Memory B cell (primary cell): Measurements from ENCODE around the gene PLS3.

ENCODE experiments used
- ATAC-seq: fragments of 150-1000 bp; cut with Tn5 transposase; 2 replicates; pipeline ENCODE4 v1.10.0; 2021; ENCODE audit warnings: low read depth, mild to moderate bottlenecking, moderate library complexity
- DNase-seq, 2 donors: peaks; one replicate each; pipeline ENCODE4 v3.0.0; 2022; ENCODE audit warnings: low spot score in 2 of 2
- H3K27ac Mint-ChIP-seq: one replicate; pipeline ENCODE4 v1.8.0; 2022; ENCODE audit warnings: mild to moderate bottlenecking, moderate library complexity, mixed read lengths
- H3K27me3 Mint-ChIP-seq: one replicate; pipeline ENCODE4 v1.8.0; 2022; ENCODE audit warnings: mixed read lengths
- H3K36me3 Mint-ChIP-seq: one replicate; pipeline ENCODE4 v1.8.0; 2022; ENCODE audit warnings: mild to moderate bottlenecking, mixed read lengths
- H3K4me1 Mint-ChIP-seq: one replicate; pipeline ENCODE4 v1.8.0; 2022; ENCODE audit warnings: mixed read lengths
- H3K4me3 Mint-ChIP-seq: one replicate; pipeline ENCODE4 v1.8.0; 2022; ENCODE audit warnings: mild to moderate bottlenecking, moderate library complexity, mixed read lengths
- H3K9me3 Mint-ChIP-seq: one replicate; pipeline ENCODE4 v1.8.0; 2022; ENCODE audit warnings: mixed read lengths

The PLS3 gene

GRCh38 chrX:115582616-115583495 is 21.9 kb downstream of the PLS3 start:
- no peak for ATAC-seq
- H3K4me1 Mint-ChIP-seq: no peaks in the 10 kb centered on the region
- H3K27ac Mint-ChIP-seq: no peak overlapping the region
- no peaks in the 10 kb centered on the region for H3K9me3 Mint-ChIP-seq
- no peak overlapping the region for H3K4me3 Mint-ChIP-seq
- H3K36me3 Mint-ChIP-seq: no peaks in the 10 kb centered on the region
- no peak for DNase-seq
- no peaks in the 10 kb centered on the region for H3K27me3 Mint-ChIP-seq

- Mint-ChIP-seq H3K4me1 (no peaks in the 10 kb centered on the region), H3K27ac (no peak overlapping the region), H3K9me3 (no peaks in the 10 kb centered on the region), H3K36me3 (no peaks in the 10 kb centered on the region), H3K27me3 (no peaks in the 10 kb centered on the region), H3K4me3 (no peak overlapping the region)
- ATAC-seq (no peak), DNase-seq (no peak)
These were observed 22.6 kb downstream of the PLS3 start for GRCh38 chrX:115583496-115584004.

GRCh38 chrX:115584696-115585095 is 23.7 kb downstream of the PLS3 start:
- Mint-ChIP-seq H3K4me1 (no peaks in the 10 kb centered on the region), H3K27me3 (no peaks in the 10 kb centered on the region), H3K4me3 (no peak overlapping the region), H3K27ac (no peak overlapping the region), H3K9me3 (no peaks in the 10 kb centered on the region), H3K36me3 (no peaks in the 10 kb centered on the region)
- ATAC-seq (no peak), DNase-seq (no peak)

DNA sequence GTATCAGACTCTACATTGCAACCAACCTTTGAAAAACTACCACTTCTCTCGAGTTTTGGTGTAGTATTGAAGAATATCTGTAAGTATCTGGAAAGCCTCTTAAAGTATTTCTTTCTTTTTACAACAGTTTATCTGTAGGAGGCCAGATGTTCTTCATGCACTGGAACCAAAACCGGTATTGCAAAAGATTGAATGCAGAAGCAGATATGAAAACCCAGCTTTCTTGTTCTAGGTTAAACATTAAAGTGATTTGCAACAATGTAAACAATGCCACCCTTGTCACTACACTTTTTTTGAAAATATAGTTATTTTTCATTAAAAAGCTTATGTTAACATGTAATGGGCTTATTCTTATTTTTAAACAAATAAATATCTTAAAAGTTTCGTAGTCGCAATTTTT is 27.2 kb downstream of the PLS3 start:
- Mint-ChIP-seq H3K27me3 (no peaks in the 10 kb centered on the region), H3K4me3 (no peak overlapping the region), H3K4me1 (no peaks in the 10 kb centered on the region), H3K9me3 (no peaks in the 10 kb centered on the region), H3K36me3 (no peaks in the 10 kb centered on the region), H3K27ac (no peak overlapping the region)
- ATAC-seq: no peak
- no peak for DNase-seq

DNA sequence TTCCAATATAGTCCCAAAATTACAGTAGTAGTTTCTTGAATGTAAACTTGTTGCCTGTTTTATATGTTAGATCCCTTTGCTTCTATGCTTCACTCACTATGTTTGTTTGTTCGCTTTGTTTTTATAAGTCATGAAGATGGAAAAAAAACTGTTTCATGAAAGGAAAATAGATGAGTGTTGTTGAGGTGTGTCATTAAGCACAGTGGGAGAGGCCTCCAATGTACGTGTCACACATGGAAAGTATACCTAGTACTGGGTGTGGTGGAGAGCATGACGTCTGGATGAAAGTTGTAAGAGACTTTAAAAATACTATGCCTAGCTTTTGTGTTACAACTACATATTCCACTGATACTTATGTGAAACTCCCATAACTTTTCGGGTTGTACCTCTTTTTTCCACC is 28.4 kb downstream of the PLS3 start:
- DNase-seq (no peak), ATAC-seq (no peak)
- Mint-ChIP-seq H3K9me3 (no peaks in the 10 kb centered on the region), H3K36me3 (no peaks in the 10 kb centered on the region), H3K4me3 (no peak overlapping the region), H3K27ac (no peak overlapping the region), H3K4me1 (no peaks in the 10 kb centered on the region), H3K27me3 (no peaks in the 10 kb centered on the region)

GRCh38 chrX:115591420-115591819 is 30.4 kb downstream of the PLS3 start:
- Mint-ChIP-seq H3K4me3 (no peak overlapping the region), H3K27ac (no peak overlapping the region), H3K36me3 (no peaks in the 10 kb centered on the region), H3K9me3 (no peaks in the 10 kb centered on the region), H3K27me3 (no peaks in the 10 kb centered on the region), H3K4me1 (no peaks in the 10 kb centered on the region)
- no peak for DNase-seq
- no peak for ATAC-seq

- ATAC-seq: no peak
- no peak for DNase-seq
- H3K27ac Mint-ChIP-seq: no peak overlapping the region
- H3K27me3 Mint-ChIP-seq: no peaks in the 10 kb centered on the region
- H3K9me3 Mint-ChIP-seq: no peaks in the 10 kb centered on the region
- H3K4me1 Mint-ChIP-seq: no peaks in the 10 kb centered on the region
- H3K36me3 Mint-ChIP-seq: no peaks in the 10 kb centered on the region
- no peak overlapping the region for H3K4me3 Mint-ChIP-seq
These were observed 31.2 kb downstream of the PLS3 start for GRCh38 chrX:115591856-115592842.

- Mint-ChIP-seq H3K4me3 (no peak overlapping the region), H3K27me3 (no peaks in the 10 kb centered on the region), H3K9me3 (no peaks in the 10 kb centered on the region), H3K4me1 (no peaks in the 10 kb centered on the region), H3K27ac (no peak overlapping the region), H3K36me3 (no peaks in the 10 kb centered on the region)
- DNase-seq (no peak), ATAC-seq (no peak)
These were observed 32.2 kb downstream of the PLS3 start for GRCh38 chrX:115592997-115593734.

- ATAC-seq: no peak
- H3K9me3 Mint-ChIP-seq: no peaks in the 10 kb centered on the region
These were observed 34.1 kb downstream of the PLS3 start for GRCh38 chrX:115595049-115595448.

DNA sequence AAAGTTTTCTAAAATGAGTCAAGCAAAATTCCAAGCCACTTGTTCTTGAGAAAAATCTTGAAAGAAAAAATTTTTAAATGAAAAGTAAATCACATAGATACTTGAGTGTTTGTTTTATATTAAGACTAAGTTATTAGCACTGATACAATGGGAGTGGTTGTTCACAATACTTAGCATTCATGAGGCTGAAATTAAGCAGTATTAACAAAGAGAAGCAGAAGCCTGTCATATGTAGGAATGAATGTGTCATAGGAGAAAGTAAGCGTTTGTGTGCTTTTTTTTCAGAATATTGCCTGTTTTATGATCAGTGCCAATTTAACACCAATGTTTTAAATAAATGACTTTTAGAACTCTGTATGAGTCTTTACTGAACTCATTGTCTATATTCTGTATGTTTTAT is 37.6 kb downstream of the PLS3 start:
- Mint-ChIP-seq H3K27me3 (peaks cover 2% of the 10 kb centered on the region), H3K36me3 (no peaks in the 10 kb centered on the region), H3K4me3 (no peak overlapping the region), H3K27ac (no peak overlapping the region), H3K9me3 (no peaks in the 10 kb centered on the region), H3K4me1 (no peaks in the 10 kb centered on the region)
- DNase-seq: no peak
- ATAC-seq: no peak

More at GRCh38 chrX:115595049-115595448, 34.1 kb downstream of the PLS3 start:
- H3K27me3 Mint-ChIP-seq: no peaks in the 10 kb centered on the region
- H3K27ac Mint-ChIP-seq: no peak overlapping the region
- no peak for DNase-seq
- H3K4me3 Mint-ChIP-seq: no peak overlapping the region
- no peaks in the 10 kb centered on the region for H3K36me3 Mint-ChIP-seq
- H3K4me1 Mint-ChIP-seq: no peaks in the 10 kb centered on the region

GRCh38 chrX:115602308-115602707 is 41.3 kb downstream of the PLS3 start:
- H3K9me3 Mint-ChIP-seq: no peaks in the 10 kb centered on the region
- no peak overlapping the region for H3K27ac Mint-ChIP-seq
- no peaks in the 10 kb centered on the region for H3K4me1 Mint-ChIP-seq
- no peaks in the 10 kb centered on the region for H3K36me3 Mint-ChIP-seq
- DNase-seq: no peak
- no peak for ATAC-seq
- no peak overlapping the region for H3K4me3 Mint-ChIP-seq
- peaks cover 2% of the 10 kb centered on the region for H3K27me3 Mint-ChIP-seq

- no peaks in the 10 kb centered on the region for H3K36me3 Mint-ChIP-seq
- H3K4me1 Mint-ChIP-seq: no peaks in the 10 kb centered on the region
- H3K27ac Mint-ChIP-seq: no peak overlapping the region
- DNase-seq: no peak
- peaks cover 2% of the 10 kb centered on the region for H3K27me3 Mint-ChIP-seq
- H3K9me3 Mint-ChIP-seq: no peaks in the 10 kb centered on the region
- ATAC-seq: no peak
- no peak overlapping the region for H3K4me3 Mint-ChIP-seq
These were observed 41.9 kb downstream of the PLS3 start for GRCh38 chrX:115602729-115603389.

- Mint-ChIP-seq H3K9me3 (no peaks in the 10 kb centered on the region), H3K27me3 (peaks cover 2% of the 10 kb centered on the region), H3K27ac (no peak overlapping the region), H3K36me3 (no peaks in the 10 kb centered on the region), H3K4me3 (no peak overlapping the region), H3K4me1 (no peaks in the 10 kb centered on the region)
- ATAC-seq (no peak), DNase-seq (no peak)
These were observed 42.6 kb downstream of the PLS3 start for GRCh38 chrX:115603534-115604074.
